Neutrophil (primary cell): Measurements from ENCODE around the gene MID1.

Experiments
- H3K27ac ChIP-seq: fragments of 200-600 bp; sonication (generic); 2 replicates; pipeline ENCODE4 v1.5.1; 2016; ENCODE audit warnings: mild to moderate bottlenecking, moderate library complexity
- H3K27me3 ChIP-seq: fragments of 200-600 bp; sonication (generic); 2 replicates; pipeline ENCODE4 v1.6.0; 2016; ENCODE audit warnings: mild to moderate bottlenecking
- H3K36me3 ChIP-seq: fragments of 200-600 bp; sonication (generic); 2 replicates; pipeline ENCODE4 v1.5.1; 2017
- H3K4me1 ChIP-seq, 2 experiments: fragments of 200-600 bp in 1 of 2; sonication (generic) in 1 of 2; 1 replicate in 1 of 2; 2 replicates in 1 of 2; pipeline versions ENCODE4 v1.5.1 to v1.6.1; 2013 to 2016; ENCODE audit warnings: low read depth in 1 of 2, low read length in 1 of 2, mild to moderate bottlenecking in 1 of 2, moderate library complexity in 1 of 2; ENCODE audit not compliant: control insufficient read depth in 1 of 2, insufficient read depth in 1 of 2
- H3K4me3 ChIP-seq, 2 experiments: fragments of 200-600 bp in 1 of 2; sonication (generic) in 1 of 2; 1 replicate in 1 of 2; 2 replicates in 1 of 2; pipeline ENCODE4 v1.5.1; 2013 to 2016; ENCODE audit warnings: low read depth in 1 of 2, low read length in 1 of 2, mild to moderate bottlenecking in 1 of 2, moderate library complexity in 1 of 2
- H3K9me3 ChIP-seq: fragments of 200-600 bp; sonication (generic); 2 replicates; pipeline ENCODE4 v1.5.1; 2016
- TF ChIP-seq, protein P1 (sequence below): fragments of 200-600 bp; sonication (generic); IDR thresholded peaks from 2 replicates; pipeline ENCODE4 v1.5.1; 2016; ENCODE audit warnings: antibody characterized with exemption

The MID1 gene

DNA sequence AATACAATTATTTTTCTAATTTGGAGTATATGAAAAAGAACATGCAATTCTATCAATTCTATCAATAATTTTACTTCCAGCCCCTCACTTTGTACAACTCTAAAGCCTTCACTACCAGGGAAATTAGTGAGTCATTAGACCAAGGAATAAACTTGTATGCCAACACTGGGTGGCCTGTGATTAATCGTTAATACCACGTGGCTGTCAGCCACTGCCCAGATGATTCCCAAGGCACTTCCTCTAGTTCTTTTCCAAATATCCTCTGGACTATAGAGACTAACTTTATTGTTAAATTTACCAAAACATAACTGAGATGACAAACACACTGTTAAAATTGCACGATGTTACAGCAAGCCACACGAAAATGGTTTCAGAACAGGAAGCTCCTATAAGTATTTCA, 45.7 kb downstream of the MID1 start:
- Histone ChIP-seq H3K9me3 (no peaks in the 10 kb centered on the region), H3K36me3 (no peaks in the 10 kb centered on the region), H3K27ac (no peak overlapping the region), H3K4me1 (no peaks in the 10 kb centered on the region), H3K27me3 (no peaks in the 10 kb centered on the region), H3K4me3 (no peak overlapping the region)
- TF ChIP-seq, protein P1, sequence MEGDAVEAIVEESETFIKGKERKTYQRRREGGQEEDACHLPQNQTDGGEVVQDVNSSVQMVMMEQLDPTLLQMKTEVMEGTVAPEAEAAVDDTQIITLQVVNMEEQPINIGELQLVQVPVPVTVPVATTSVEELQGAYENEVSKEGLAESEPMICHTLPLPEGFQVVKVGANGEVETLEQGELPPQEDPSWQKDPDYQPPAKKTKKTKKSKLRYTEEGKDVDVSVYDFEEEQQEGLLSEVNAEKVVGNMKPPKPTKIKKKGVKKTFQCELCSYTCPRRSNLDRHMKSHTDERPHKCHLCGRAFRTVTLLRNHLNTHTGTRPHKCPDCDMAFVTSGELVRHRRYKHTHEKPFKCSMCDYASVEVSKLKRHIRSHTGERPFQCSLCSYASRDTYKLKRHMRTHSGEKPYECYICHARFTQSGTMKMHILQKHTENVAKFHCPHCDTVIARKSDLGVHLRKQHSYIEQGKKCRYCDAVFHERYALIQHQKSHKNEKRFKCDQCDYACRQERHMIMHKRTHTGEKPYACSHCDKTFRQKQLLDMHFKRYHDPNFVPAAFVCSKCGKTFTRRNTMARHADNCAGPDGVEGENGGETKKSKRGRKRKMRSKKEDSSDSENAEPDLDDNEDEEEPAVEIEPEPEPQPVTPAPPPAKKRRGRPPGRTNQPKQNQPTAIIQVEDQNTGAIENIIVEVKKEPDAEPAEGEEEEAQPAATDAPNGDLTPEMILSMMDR: no peak

DNA sequence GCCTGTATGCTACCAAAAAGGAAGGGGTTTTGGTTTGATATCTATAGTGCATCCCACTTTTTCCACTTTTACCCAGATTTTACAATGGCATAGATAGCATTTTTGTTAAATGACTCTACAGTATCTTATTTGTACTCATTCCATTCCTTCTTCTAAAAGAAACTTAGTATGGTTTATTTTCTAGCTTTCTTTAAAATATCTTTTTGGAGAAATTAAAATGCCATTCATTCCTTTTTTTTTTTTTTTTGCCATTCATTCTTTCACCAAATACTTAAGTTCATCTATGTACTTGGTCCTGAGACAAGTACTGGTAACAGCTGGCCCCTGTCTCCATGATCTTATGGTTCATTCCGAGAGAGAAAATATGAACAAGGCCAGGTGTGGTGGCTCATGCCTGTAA, 49.1 kb downstream of the MID1 start:
- H3K9me3 ChIP-seq: no peaks in the 10 kb centered on the region
- H3K4me3 ChIP-seq: no peak overlapping the region
- no peaks in the 10 kb centered on the region for H3K4me1 ChIP-seq
- no peaks in the 10 kb centered on the region for H3K36me3 ChIP-seq
- no peak overlapping the region for H3K27ac ChIP-seq
- TF ChIP-seq, protein P1: no peak
- no peaks in the 10 kb centered on the region for H3K27me3 ChIP-seq

DNA sequence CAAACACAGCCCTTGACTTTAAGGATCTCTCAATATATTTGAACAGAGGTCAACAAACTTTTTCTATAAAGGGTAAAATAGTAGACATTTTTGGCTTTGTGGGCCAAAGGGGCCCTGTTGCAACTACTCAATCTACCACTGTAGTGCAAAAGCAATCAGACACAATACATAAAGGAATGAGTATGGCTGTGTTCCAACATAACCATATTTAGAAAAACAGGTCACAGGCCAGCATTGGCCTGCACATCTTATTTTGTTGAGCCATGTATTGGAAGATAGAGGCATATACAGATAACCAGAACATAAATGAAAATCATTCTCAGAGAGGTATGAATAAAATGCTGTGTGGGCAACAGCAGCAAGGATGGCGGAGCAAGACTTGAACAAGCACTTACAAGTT, 49.8 kb downstream of the MID1 start:
- TF ChIP-seq, protein P1: no peak
- Histone ChIP-seq H3K9me3 (no peaks in the 10 kb centered on the region), H3K27me3 (no peaks in the 10 kb centered on the region), H3K36me3 (no peaks in the 10 kb centered on the region), H3K27ac (no peak overlapping the region), H3K4me1 (no peaks in the 10 kb centered on the region), H3K4me3 (no peak overlapping the region)

DNA sequence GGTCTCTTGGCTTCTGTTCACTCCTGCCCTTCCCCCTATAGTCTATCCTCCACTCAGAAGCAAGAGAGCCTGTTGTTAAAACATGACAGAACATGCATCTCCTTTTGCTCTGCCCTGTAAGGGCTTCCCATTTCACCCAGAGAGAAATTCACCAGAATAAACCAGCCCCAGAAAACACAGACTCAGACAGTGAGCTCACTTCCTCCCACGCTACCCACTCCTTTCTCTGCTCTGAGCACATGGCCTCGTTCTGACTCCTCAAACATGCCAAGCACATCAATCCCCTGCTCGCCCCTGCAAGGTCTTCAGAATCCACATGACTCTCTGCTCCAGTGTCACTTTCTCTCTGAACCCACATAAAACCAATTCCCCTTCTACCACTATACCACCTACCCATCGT, 50.4 kb downstream of the MID1 start:
- TF ChIP-seq, protein P1: no peak
- Histone ChIP-seq H3K9me3 (no peaks in the 10 kb centered on the region), H3K36me3 (no peaks in the 10 kb centered on the region), H3K4me3 (no peak overlapping the region), H3K27ac (no peak overlapping the region), H3K27me3 (no peaks in the 10 kb centered on the region), H3K4me1 (no peaks in the 10 kb centered on the region)

DNA sequence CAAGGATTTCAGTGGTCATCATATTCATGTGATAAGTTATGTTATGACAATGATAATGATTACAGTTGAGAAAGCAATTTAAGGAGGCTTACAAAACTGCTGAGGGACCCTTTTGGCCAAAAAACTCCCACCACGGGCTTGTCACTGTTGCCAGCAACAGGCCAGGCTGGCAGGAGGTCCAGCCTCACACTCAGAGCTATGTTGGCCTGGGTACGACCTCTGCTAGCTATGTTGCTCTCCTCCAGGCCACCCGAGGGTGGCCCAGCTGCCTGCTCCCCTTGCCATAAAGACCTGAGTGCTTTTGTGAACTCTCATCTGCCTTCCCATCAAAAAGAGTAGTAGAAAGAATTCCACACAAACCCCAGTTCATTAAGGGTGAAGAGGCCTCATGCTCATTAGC, 52.0 kb downstream of the MID1 start:
- no peaks in the 10 kb centered on the region for H3K36me3 ChIP-seq
- no peak overlapping the region for H3K27ac ChIP-seq
- H3K27me3 ChIP-seq: no peaks in the 10 kb centered on the region
- TF ChIP-seq, protein P1: no peak
- no peaks in the 10 kb centered on the region for H3K9me3 ChIP-seq
- H3K4me1 ChIP-seq: no peaks in the 10 kb centered on the region
- H3K4me3 ChIP-seq: no peak overlapping the region

DNA sequence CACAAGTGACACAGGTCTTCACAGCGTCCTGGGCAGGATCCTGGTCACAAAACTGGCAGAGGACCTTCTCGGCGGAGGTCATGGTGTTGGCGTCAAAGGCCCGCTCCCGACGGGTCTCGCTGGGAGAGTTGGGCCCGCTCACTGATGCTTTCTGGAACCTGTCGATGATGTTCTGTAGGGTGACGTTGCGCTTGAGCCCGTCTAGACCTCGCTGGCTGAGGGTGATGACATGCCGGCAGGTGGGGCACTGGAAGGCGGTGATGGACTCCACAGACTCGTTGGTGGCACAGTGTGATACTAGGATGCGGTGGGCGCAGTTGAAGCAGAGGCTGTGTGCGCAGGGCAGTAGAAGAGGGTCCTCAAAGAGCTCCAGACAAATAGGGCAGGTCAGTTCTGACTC, 53.2 kb downstream of the MID1 start:
- no peak overlapping the region for H3K27ac ChIP-seq
- TF ChIP-seq, protein P1: no peak

More for the DNA sequence above, 53.2 kb downstream of the MID1 start:
- H3K27me3 ChIP-seq: no peaks in the 10 kb centered on the region
- H3K4me3 ChIP-seq: no peak overlapping the region
- H3K36me3 ChIP-seq: no peaks in the 10 kb centered on the region
- no peaks in the 10 kb centered on the region for H3K9me3 ChIP-seq
- H3K4me1 ChIP-seq: no peaks in the 10 kb centered on the region
